Choroid plexus epithelial cell (primary cell): ENCODE results near the gene TNFSF9.

Source experiments
- DNase-seq: peaks from one replicate; pipeline ENCODE4 v3.0.0-alpha.2; 2010; ENCODE audit warnings: low read depth
- H3K4me3 ChIP-seq: 2 replicates; pipeline ENCODE4 v1.5.1; 2011; ENCODE audit warnings: low read depth, mild to moderate bottlenecking, control low read depth, low read length, moderate library complexity
- CTCF ChIP-seq: conservative IDR thresholded peaks from 2 replicates; pipeline ENCODE4 v1.5.1; 2011; ENCODE audit warnings: low read depth, mild to moderate bottlenecking, control low read depth, inconsistent platforms, low read length, moderate library complexity

Gene TNFSF9

GRCh38 chr19:6510618-6511017, 20.2 kb upstream of the TNFSF9 start:
- H3K4me3 ChIP-seq = no peak overlapping the region
- no peak for TF ChIP-seq CTCF
- DNase-seq = no peak

- no peak for DNase-seq
- H3K4me3 ChIP-seq = no peak overlapping the region
- no peak for TF ChIP-seq CTCF
These were observed 16.7 kb upstream of the TNFSF9 start for GRCh38 chr19:6514089-6514488.

GRCh38 chr19:6514926-6515544, 15.8 kb upstream of the TNFSF9 start:
- H3K4me3 ChIP-seq = no peak overlapping the region
- no peak for DNase-seq
- no peak for TF ChIP-seq CTCF

- DNase-seq = peak; percentile 96
- no peak for TF ChIP-seq CTCF
- peak overlapping the region; percentile 66 for H3K4me3 ChIP-seq
These were observed 14.7 kb upstream of the TNFSF9 start for GRCh38 chr19:6516018-6516658.

DNA sequence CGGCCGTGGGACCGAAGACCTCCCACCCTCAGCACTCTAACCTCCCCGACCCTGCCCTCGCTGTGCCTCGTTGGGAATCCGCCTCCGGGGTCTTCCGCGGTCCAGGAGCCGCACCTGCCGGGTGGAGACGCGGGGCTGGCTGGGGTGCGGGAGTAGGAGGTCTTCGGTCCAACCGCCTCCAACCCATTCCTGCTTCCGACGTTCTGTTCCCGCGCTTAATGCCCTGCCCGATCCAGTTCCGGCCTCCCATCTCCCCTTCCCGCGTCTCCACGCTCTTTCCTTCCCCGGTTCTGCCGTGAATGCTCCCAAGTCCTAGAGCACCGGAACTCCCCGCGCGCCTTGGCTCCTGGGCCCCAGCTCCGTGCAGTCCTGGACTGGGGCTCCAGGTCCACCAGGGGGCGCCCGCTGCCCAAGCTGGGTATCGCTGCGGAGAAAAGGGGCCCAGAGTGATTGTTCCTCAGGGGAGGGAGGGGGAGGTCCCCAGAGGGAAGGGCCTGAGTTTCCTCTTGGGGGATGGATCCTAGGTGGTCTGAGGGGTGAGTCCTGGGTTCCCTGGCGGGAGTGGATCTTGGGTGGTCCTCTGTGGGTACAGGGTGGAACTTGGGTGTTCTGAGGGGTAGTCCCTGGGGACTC, 14.1 kb upstream of the TNFSF9 start:
- DNase-seq = peak; percentile 86
- TF ChIP-seq CTCF = peak; percentile 97
- H3K4me3 ChIP-seq = peak overlapping the region; percentile 66

GRCh38 chr19:6518145-6518911, 12.5 kb upstream of the TNFSF9 start:
- TF ChIP-seq CTCF = no peak
- H3K4me3 ChIP-seq = no peak overlapping the region
- DNase-seq = no peak
